Loucy (cell line): Measurements from ENCODE around the gene GRK2.

Experiments used
- EZH2phosphoT487 ChIP-seq: fragments of 200-600 bp; IDR thresholded peaks from 2 replicates; pipeline ENCODE4 v1.6.1; 2018; ENCODE audit warnings: antibody characterized with exemption, mild to moderate bottlenecking, moderate library complexity, borderline replicate concordance
- TF ChIP-seq, protein P1 (sequence below): fragments of 200-600 bp; sonication (generic); conservative IDR thresholded peaks from 2 replicates; pipeline ENCODE4 v1.5.1; 2014; ENCODE audit warnings: mild to moderate bottlenecking, antibody characterized with exemption, low read length

DNA sequence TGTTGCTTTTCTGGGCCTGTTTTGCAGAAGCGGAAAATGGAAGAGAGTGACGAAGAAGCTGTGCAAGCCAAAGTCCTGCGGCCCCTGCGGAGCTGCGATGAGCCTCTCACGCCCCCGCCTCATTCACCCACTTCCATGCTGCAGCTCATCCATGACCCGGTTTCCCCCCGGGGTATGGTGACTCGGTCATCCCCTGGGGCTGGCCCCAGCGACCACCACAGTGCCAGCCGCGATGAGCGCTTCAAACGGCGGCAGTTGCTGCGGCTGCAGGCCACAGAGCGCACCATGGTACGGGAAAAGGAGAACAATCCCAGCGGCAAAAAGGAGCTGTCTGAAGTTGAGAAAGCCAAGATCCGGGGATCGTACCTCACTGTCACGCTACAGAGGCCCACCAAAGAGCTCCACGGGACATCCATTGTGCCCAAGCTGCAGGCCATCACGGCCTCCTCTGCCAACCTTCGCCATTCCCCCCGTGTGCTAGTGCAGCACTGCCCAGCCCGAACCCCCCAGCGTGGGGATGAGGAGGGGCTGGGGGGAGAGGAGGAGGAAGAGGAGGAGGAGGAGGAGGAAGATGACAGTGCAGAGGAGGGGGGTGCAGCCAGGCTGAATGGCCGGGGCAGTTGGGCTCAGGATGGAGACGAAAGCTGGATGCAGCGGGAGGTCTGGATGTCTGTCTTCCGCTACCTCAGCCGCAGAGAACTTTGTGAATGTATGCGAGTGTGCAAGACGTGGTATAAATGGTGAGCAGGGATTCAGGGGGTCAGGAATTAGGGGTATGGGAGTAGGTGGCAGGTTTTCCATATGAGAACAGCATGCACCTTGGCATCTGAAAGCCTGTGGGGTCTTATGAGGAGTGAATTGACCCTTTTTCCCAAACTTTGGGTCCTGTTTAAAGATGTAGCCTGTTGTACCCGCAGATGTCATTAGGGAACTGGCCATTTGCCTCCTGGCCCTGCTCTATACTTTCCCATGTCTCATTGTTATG is 15.9 kb upstream of the GRK2 start:
- TF ChIP-seq, protein P1, sequence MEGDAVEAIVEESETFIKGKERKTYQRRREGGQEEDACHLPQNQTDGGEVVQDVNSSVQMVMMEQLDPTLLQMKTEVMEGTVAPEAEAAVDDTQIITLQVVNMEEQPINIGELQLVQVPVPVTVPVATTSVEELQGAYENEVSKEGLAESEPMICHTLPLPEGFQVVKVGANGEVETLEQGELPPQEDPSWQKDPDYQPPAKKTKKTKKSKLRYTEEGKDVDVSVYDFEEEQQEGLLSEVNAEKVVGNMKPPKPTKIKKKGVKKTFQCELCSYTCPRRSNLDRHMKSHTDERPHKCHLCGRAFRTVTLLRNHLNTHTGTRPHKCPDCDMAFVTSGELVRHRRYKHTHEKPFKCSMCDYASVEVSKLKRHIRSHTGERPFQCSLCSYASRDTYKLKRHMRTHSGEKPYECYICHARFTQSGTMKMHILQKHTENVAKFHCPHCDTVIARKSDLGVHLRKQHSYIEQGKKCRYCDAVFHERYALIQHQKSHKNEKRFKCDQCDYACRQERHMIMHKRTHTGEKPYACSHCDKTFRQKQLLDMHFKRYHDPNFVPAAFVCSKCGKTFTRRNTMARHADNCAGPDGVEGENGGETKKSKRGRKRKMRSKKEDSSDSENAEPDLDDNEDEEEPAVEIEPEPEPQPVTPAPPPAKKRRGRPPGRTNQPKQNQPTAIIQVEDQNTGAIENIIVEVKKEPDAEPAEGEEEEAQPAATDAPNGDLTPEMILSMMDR: no peak
- no peak for TF ChIP-seq EZH2phosphoT487
